Islet precursor cell (in vitro differentiated cells): ENCODE data around the gene CHN1.
A peak's percentile ranks its signal among the peaks of the same experiment; 100 is the strongest.

Source experiments
- DNase-seq: peaks from one replicate; pipeline ENCODE4 v3.0.0-alpha.2; 2018

CHN1 gene

GRCh38 chr2:174863183-174863582 lies 142.0 kb downstream of the CHN1 start:
- no peak for DNase-seq

- no peak for DNase-seq
These were observed 145.5 kb downstream of the CHN1 start for GRCh38 chr2:174859563-174860169.

GRCh38 chr2:174858745-174859144 lies 146.4 kb downstream of the CHN1 start:
- no peak for DNase-seq

GRCh38 chr2:174856447-174856846 lies 148.7 kb downstream of the CHN1 start:
- no peak for DNase-seq

- DNase-seq: peak; percentile 59
These were observed 157.9 kb downstream of the CHN1 start for GRCh38 chr2:174846941-174847938.

- no peak for DNase-seq
These were observed 159.0 kb downstream of the CHN1 start for GRCh38 chr2:174846218-174846617.

GRCh38 chr2:174844295-174844708 lies 160.9 kb downstream of the CHN1 start:
- DNase-seq: no peak

- no peak for DNase-seq
These were observed 162.7 kb downstream of the CHN1 start for GRCh38 chr2:174842496-174842895.

GRCh38 chr2:174841936-174842335 lies 163.2 kb downstream of the CHN1 start:
- no peak for DNase-seq

- no peak for DNase-seq
These were observed 163.8 kb downstream of the CHN1 start for GRCh38 chr2:174841350-174841749.

GRCh38 chr2:174840436-174840835 lies 164.7 kb downstream of the CHN1 start:
- DNase-seq: no peak

GRCh38 chr2:174839662-174840061 lies 165.5 kb downstream of the CHN1 start:
- DNase-seq: no peak

- DNase-seq: no peak
These were observed 168.2 kb downstream of the CHN1 start for GRCh38 chr2:174836995-174837390.

- no peak for DNase-seq
These were observed 168.7 kb downstream of the CHN1 start for GRCh38 chr2:174836377-174836994.

- DNase-seq: peak; percentile 87
These were observed 169.4 kb downstream of the CHN1 start for GRCh38 chr2:174835797-174836255.

GRCh38 chr2:174833737-174834136 lies 171.4 kb downstream of the CHN1 start:
- DNase-seq: peak; percentile 64

- DNase-seq: no peak
These were observed 174.6 kb downstream of the CHN1 start for GRCh38 chr2:174830561-174830960.

- no peak for DNase-seq
These were observed 175.6 kb downstream of the CHN1 start for GRCh38 chr2:174829550-174829949.

GRCh38 chr2:174827371-174828369 lies 177.5 kb downstream of the CHN1 start:
- peak; percentile 96 for DNase-seq

- DNase-seq: no peak
These were observed 179.1 kb downstream of the CHN1 start for GRCh38 chr2:174826051-174826450.

- no peak for DNase-seq
These were observed 181.1 kb downstream of the CHN1 start for GRCh38 chr2:174824068-174824467.

GRCh38 chr2:174821628-174822027 lies 183.6 kb downstream of the CHN1 start:
- no peak for DNase-seq
